Measurements from ENCODE around the gene UMPS.

- TF ChIP-seq EZH2phosphoT487 (IDR thresholded peaks at IDR 0.05) (no peak), EZH2 (IDR thresholded peaks at IDR 0.05) (no peak)
- TF ChIP-seq, protein P1, sequence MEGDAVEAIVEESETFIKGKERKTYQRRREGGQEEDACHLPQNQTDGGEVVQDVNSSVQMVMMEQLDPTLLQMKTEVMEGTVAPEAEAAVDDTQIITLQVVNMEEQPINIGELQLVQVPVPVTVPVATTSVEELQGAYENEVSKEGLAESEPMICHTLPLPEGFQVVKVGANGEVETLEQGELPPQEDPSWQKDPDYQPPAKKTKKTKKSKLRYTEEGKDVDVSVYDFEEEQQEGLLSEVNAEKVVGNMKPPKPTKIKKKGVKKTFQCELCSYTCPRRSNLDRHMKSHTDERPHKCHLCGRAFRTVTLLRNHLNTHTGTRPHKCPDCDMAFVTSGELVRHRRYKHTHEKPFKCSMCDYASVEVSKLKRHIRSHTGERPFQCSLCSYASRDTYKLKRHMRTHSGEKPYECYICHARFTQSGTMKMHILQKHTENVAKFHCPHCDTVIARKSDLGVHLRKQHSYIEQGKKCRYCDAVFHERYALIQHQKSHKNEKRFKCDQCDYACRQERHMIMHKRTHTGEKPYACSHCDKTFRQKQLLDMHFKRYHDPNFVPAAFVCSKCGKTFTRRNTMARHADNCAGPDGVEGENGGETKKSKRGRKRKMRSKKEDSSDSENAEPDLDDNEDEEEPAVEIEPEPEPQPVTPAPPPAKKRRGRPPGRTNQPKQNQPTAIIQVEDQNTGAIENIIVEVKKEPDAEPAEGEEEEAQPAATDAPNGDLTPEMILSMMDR (IDR thresholded peaks at IDR 0.05) = no peak
These were observed 40.3 kb downstream of the UMPS start for GRCh38 chr3:124770336-124771082.
